ENCODE results near the gene SLC18A3. TPM values are rescaled to one million over a fixed set of nuclear protein-coding genes. Genes with fewer than 3 reads are reported as not detected.

SLC18A3 gene
- total RNA-seq, 4 donors from 2014 or later, result not detected

DNA sequence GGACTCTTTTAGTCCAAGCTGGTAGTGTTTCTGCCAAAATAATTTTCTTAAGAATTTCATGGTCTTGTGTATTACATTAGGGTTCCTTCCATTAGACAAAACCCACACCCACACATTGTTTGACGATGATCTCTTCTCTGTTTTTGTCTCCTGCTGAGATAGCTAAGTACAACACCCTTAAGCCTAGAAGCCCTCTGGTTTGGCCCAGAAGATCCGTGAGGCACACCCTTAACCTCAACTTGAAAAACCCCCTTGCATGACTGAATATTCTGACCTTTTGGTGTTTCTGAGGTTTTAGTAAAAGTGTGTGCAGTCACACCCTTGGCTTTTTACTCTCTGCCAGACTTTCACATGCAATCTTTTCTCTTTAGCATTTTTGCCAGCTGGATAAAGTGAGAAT is 41.9 kb upstream of the SLC18A3 start:
- DNase-seq (ENCODE audit: low spot score in 2 of 2), result no peak
- Histone ChIP-seq H3K36me3 (no peaks in the 10 kb centered on the region), H3K27ac (peak overlapping the region in 2 of 4 donors; percentile 49 to 51), H3K9me3 (peaks cover 0 to 8% (median 0%) of the 10 kb centered on the region in 4 donors), H3K27me3 (no peaks in the 10 kb centered on the region), H3K4me3 (no peak overlapping the region), H3K4me1 (no peaks in the 10 kb centered on the region)
- TF ChIP-seq, protein P1, sequence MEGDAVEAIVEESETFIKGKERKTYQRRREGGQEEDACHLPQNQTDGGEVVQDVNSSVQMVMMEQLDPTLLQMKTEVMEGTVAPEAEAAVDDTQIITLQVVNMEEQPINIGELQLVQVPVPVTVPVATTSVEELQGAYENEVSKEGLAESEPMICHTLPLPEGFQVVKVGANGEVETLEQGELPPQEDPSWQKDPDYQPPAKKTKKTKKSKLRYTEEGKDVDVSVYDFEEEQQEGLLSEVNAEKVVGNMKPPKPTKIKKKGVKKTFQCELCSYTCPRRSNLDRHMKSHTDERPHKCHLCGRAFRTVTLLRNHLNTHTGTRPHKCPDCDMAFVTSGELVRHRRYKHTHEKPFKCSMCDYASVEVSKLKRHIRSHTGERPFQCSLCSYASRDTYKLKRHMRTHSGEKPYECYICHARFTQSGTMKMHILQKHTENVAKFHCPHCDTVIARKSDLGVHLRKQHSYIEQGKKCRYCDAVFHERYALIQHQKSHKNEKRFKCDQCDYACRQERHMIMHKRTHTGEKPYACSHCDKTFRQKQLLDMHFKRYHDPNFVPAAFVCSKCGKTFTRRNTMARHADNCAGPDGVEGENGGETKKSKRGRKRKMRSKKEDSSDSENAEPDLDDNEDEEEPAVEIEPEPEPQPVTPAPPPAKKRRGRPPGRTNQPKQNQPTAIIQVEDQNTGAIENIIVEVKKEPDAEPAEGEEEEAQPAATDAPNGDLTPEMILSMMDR (IDR thresholded peaks at IDR 0.05), result no peak
- TF ChIP-seq POLR2A (IDR thresholded peaks at IDR 0.05) (no peak), EP300 (IDR thresholded peaks at IDR 0.05) (no peak)
- 56 to 64% methylated on average over 2 of the region's 2 CpGs for WGBS, 2 donors

GRCh38 chr10:49569031-49569631 is 41.0 kb upstream of the SLC18A3 start:
- H3K27ac ChIP-seq, result peak overlapping the region in 2 of 4 donors; percentile 51 to 71
- TF ChIP-seq POLR2A (IDR thresholded peaks at IDR 0.05) (no peak), EP300 (IDR thresholded peaks at IDR 0.05) (no peak)
- TF ChIP-seq, protein P1 (IDR thresholded peaks at IDR 0.05), result no peak
- DNase-seq (ENCODE audit: low spot score in 2 of 2), result no peak
- no peak overlapping the region for H3K4me3 ChIP-seq
- H3K36me3 ChIP-seq, result no peaks in the 10 kb centered on the region
- no peaks in the 10 kb centered on the region for H3K4me1 ChIP-seq
- 35 to 60% methylated on average over 3 of the region's 3 CpGs for WGBS, 2 donors
- H3K9me3 ChIP-seq, result peaks cover 0 to 8% (median 0%) of the 10 kb centered on the region in 4 donors
- no peaks in the 10 kb centered on the region for H3K27me3 ChIP-seq

GRCh38 chr10:49571388-49571787 is 38.7 kb upstream of the SLC18A3 start:
- H3K36me3 ChIP-seq, result no peaks in the 10 kb centered on the region
- TF ChIP-seq EP300 (IDR thresholded peaks at IDR 0.05), result no peak
- TF ChIP-seq, protein P1 (IDR thresholded peaks at IDR 0.05), result no peak
- TF ChIP-seq POLR2A (IDR thresholded peaks at IDR 0.05), result no peak
- H3K27ac ChIP-seq, result no peak overlapping the region
- no peaks in the 10 kb centered on the region for H3K27me3 ChIP-seq
- no peak overlapping the region for H3K4me3 ChIP-seq
- peaks cover 0 to 8% (median 0%) of the 10 kb centered on the region in 4 donors for H3K9me3 ChIP-seq
- 65 to 71% methylated on average over 2 of the region's 2 CpGs for whole genome bisulfite sequencing, 2 donors
- no peaks in the 10 kb centered on the region for H3K4me1 ChIP-seq
- DNase-seq (ENCODE audit: low spot score in 2 of 2), result no peak

GRCh38 chr10:49572594-49573114 is 37.5 kb upstream of the SLC18A3 start:
- TF ChIP-seq POLR2A (IDR thresholded peaks at IDR 0.05) (no peak), EP300 (IDR thresholded peaks at IDR 0.05) (no peak)
- TF ChIP-seq, protein P1 (IDR thresholded peaks at IDR 0.05), result no peak
- H3K27ac ChIP-seq, result no peak overlapping the region

DNA sequence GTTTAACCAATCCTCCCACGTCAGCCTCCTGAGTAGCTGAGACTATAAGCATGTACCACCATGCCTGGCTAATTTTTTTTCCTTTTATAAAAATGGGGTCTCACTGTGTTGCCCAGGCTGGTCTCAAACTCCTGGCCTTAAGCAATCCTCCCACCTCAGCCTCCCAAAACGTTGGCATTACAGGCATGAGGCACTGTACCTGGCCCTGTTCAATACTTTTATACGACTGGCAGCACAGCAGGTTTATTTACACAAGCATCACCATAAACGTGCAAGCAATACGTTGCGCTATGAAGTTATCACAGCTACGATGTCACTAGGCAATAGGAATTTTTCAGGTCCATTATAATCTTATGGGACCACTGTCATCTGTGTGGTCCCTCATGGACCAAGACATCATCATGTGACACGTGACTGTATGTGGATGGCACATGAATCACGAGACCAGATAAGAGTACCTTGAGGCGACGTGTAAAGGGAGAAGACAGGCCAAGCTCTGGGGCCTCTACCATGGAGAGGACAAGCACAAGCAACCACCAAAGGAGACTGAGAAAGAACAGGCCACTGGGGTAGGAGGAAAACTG is 34.5 kb upstream of the SLC18A3 start:
- Histone ChIP-seq H3K27ac (no peak overlapping the region), H3K9me3 (no peaks in the 10 kb centered on the region), H3K27me3 (no peaks in the 10 kb centered on the region), H3K4me3 (no peak overlapping the region), H3K4me1 (peaks cover 0 to 3% (median 0%) of the 10 kb centered on the region in 4 donors), H3K36me3 (no peaks in the 10 kb centered on the region)
- no peak for DNase-seq (ENCODE audit: low spot score in 2 of 2)
- WGBS, 2 donors, result 84 to 88% methylated on average over 11 of the region's 11 CpGs
- TF ChIP-seq, protein P1 (IDR thresholded peaks at IDR 0.05), result no peak
- no peak for TF ChIP-seq POLR2A (IDR thresholded peaks at IDR 0.05)
- TF ChIP-seq EP300 (IDR thresholded peaks at IDR 0.05), result no peak

More at GRCh38 chr10:49572594-49573114, 37.5 kb upstream of the SLC18A3 start:
- peaks cover 0 to 8% (median 0%) of the 10 kb centered on the region in 4 donors for H3K9me3 ChIP-seq
- H3K36me3 ChIP-seq, result no peaks in the 10 kb centered on the region
- no peaks in the 10 kb centered on the region for H3K4me1 ChIP-seq
- H3K4me3 ChIP-seq, result peak overlapping the region in 2 of 4 donors; percentile 9 to 18
- DNase-seq (ENCODE audit: low spot score in 2 of 2), result no peak
- WGBS, 2 donors, result 57 to 64% methylated on average over 8 to 9 of the region's 9 CpGs
- H3K27me3 ChIP-seq, result no peaks in the 10 kb centered on the region

Measured in tibial nerve (tissue), 4 donors.